HG02973 (cell line): ENCODE results near the gene PXDN.

ENCODE experiments used
- ATAC-seq: cut with Tn5 transposase; IDR thresholded peaks from one replicate; pipeline ENCODE4 v1.9.1; 2021; ENCODE audit warnings: moderate library complexity; ENCODE audit not compliant: unreplicated experiment

The PXDN gene

DNA sequence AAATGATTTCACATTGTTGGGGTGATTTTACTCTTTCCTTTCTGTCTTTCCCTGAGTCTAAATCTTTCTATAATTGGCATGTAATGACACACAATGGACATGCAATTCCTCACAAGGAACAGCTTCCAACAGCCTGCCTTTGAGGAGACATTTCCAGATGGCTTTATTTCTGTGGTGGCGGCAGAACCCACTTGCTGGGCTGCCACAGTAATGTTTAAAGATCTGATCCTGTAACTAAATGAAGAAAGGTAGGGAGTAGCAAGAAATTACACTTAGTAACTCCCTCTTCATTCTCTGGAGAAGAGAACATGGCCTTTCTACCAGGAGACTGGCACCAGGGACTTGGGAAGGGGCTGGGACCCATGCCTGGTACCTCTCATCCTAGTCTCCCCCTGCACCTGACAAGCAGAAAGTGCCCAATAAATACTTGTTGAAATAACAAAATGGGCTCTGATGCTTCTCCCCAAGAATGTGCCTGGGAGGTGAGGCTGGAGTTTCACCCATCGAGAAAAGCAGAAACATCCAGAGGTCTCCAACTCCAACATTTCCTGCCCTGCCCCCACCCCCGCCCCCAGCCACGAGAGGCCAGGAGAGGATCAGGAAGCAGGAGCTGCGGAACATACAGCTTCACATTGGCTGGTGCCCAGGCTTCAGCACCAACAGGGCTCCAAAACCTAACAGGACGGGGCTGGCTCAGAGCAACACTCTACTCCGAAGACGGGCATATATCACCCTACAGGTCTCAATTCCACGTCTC is 92.1 kb downstream of the PXDN start:
- no peak for ATAC-seq

DNA sequence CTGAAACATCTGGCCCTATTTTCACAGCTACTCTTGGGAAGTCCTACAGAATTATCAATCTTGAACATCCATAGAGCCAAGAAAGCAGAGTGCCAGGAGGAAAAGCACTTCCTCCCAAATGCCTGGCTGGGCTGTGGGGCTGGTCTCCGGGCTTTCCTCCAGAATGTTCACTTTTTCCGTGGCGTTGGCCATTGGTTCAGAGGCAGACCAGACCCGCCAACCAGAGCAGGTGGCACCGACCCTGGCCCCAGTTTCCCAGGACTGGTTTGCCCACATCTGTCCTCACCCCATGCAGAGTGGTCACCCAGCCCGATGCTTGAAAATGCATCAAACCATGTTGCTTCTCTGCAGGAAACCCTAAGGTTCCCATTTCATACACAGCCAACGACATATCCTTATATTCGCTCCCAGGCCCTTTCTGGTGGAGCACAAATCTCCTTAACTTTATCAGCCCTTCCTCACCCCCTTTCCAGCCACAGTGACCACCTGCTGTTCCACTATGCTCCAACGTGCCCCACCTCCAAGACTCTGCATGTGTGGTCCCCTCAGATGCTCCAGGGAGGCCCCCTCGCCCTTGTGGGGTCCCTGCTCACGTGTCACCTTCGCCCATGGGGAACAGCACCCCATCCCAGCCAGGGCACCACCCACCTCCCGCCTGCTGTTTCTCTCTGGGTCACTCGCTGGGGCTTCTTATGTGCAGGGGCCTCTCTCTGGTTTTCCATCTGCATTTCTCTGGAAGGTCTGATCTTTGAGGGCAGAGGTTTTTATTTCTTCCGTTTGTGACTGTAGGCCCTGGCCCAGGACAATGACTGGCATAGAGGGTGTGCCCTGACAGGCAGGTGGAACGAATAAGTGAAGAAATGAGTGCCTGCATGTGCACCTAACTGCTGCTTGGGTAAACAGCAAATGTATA is 92.9 kb downstream of the PXDN start:
- ATAC-seq: no peak

DNA sequence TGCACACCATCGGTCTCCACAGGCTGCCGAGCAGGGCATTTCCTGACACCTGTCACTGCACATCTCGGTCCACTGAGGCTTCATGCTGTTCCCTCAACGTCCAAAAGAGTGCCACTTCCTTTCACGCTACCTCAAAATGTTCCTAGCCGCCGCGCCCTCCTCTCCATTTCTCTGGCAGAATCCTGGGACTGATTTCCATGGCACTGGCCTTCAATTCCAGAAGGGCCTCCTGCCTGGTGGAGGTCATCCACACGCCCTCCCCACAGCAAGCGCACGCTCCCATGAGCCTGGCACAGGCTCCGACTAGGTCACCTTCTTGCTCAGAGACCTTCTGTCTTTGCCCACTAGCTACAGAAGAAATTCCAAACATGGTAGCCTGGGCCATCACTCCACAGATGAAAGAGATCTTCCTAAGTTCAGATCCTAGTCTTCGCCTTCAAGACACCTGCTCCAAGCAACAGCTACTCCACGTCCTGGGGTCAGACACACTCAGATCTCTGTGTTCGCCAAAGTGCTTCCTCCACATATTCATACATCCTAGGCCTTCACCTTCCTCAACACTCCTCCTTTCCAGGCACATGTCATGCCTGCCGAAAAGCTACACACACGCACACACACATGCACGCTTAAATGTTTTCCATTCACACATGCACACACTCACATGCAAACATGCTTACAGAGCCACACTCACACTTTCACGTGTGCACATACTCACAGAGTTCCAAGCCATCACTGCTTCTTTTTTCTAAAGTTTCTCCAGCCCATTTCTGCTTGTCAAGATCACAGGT is 94.0 kb downstream of the PXDN start:
- no peak for ATAC-seq

DNA sequence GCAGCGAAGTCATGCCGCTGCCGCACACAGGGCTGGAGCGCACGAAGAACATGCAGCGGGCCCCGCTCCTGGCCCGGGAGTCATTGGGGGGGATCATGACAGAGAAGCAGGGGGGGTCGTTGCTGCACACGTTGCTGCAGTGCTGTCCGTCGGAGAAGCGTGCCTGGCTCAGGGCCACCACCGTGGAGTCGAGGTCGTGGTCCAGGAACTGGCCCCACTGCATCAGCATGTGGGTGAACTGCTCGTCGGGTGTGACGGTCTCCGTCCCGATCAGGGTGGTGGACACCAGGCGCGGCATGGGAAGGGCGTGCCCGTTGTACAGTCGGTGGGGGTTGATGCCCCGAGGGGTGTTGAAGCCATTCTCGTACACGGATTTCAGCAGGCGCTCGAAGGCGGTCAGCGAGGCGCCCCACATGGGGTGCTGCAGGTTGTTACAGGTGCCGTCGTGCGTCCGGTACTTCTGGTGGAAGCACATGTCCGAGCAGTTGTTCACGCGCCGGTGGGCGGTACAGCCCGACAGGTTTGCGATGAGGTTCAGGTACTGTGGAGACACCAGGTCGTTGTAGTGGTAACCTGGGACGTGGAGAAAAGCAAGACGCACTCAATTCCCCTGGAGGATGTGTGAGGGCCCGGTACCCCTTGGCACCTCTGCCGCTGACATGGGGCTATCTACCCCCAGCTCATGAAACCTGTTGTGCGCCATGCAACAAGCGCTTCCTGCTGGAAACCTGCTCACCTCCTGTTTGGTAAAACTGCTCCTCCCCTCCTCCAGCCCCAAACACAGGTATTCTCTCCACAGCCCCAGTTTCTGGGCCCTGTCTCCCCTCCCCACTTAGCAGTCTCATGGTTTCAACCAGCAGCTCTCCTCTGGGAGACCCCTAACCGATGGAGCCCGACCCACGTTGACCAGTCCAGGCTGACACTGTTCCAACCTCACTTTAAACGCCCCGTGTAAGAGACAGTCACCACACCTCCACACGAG is 94.9 kb downstream of the PXDN start:
- ATAC-seq: no peak

DNA sequence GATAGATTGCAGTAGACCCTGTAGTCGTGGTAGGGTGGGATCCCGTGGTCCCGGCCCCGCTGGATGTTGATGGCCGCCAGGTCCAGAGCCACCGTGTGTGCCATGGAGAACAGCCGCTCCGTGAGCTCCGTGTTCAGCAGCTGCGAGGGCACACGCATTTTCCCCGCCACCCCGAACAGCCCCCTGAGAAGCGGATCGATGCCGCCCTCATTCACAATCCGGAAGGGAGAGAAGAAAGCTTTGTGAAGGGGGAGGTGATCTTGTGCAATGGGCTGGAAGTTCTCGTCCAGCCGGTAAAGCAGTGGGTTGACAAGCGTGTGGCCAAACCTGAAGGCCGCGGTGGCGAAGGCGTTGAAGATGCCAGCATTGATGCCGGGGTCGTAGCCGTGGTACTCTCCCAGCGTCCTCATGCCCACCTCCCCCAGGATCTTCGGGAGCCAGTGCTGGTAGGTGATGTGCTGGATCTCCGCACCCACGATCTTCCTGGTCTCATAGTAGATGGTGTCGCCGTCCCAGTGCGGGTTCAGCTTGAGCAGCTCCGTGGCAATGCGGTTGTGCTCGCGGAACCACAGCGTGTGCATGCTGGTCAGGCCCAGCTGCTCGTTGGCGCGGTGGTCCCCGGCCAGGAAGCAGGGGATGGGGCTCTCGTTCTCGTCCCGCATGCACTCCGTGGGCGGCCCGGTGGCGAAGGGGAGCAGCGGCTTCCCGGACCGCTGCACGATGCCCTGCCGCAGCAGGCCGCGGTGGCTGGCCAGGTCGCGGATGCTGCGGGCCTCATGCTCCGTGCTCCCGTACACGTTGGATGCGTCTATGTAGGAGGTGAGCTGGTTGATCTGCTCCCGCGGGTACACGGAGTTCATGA is 95.8 kb downstream of the PXDN start:
- no peak for ATAC-seq

DNA sequence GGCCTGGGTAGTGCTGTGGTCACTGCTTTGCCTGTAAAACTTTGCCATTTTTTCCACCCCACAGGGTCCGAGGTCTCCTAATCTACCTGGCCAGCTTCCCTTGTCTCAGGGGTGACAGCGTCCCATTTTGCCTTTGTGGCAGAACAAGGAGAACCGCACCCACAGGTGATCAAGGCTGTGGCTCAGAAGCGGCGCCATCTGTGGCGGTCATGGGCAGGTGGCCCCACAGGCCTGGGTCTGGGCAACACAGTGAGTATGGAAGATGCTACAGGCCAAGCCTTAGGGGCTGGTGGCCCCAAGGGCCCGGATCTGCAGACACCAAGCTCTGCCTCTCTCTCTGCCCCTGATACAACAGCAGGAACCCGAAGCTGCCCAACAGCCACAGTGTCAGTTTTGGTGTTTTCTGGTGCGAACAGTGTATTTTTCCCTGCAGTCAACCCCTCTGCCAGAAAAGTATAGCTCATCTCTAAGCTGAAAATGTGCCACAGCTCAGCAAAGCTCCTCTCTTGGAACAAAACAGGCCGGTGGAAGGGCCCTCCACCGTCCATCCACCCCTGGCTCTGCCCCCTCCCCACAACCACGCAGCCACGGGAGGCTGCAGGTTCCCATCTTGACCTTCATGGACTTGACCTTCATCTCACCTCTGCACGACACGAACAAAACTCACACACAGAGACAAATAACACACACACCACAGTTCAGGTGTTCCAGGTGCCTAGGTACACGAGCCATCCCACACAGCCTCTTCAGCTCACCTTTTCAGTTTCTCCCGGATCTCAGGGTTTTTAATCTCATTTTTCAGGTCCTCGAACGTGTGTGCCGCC is 96.7 kb downstream of the PXDN start:
- ATAC-seq: no peak

DNA sequence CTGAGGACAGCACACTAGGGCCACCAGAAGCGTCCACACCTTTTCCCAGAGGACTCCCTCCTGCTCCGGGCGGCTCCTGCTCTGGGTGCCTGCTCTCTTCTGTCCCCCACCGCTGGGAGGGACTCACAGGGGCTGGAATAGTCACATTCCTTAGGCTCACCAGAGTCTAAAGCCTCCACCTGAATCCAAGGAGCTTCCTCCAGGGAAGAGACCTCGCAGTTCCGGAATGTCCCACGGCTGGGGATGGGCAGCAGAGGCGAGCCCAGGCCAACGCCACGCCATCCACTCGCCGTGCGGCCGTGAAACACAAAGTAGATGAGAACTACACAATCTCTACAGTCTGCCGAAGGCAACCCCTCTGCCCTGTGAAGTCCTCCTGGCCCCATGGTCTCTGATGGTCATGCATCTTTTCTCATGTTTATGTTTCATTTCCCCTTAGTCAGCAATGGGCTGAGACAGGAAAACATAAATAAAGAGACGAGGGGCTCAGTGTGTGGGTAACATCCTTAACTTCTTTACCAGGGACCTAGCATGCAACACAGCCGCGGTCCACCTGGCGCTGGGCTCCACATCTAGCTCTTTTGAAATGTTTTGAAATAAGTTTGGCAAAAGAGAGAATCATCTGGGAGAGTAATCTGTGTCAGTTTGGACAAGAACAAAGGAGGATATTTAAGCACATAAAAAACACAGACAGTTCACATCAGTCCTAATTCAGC is 98.4 kb downstream of the PXDN start:
- ATAC-seq: no peak

DNA sequence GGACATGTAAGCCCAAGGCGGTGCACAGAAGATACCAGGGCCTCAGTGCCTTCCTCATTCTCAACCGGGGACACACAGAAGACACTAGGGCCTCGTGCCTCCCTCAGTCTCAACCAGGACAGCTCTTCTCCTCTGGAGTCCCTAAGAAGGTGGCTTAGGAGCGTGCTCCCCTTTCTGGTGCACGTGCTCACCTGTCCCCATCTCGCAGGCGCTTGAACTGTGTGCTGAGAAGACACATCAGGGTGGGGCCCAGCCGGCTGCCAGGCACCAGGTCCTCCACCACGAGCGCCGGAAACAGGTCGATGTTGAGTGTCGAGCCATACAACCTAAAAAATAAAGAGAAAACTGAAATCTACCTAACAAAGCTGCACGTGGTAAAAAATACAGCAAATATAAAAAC is 99.9 kb downstream of the PXDN start:
- ATAC-seq: no peak

DNA sequence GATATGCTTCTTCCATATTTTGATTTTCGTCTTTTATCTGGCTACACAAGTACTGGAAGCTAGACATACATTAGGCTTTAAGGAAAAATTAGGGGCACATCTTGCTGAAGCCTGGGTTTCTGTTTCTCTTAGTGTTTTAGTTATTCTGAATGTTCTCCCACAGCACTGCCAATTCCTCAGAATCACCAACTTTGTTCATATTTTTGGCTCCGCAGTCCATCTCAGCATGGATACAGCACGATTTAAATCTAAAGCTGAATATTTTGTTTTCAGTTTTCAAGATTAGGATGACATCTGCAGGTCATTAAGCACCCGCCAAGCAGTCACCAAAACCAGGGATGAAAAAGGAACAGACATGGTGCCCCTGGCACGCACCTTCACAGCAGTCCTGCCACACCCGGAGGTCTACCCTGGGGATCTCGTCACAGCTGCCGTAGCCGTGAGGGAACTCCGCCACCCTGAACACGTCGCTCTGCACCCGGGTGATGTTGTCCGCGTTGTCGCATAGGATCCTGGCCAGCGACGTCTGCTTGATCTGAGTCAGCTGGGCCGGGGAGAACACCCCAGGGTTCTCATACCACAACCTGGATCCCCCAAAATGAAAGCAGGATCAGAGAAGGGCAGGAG is 101.2 kb downstream of the PXDN start:
- ATAC-seq: no peak

DNA sequence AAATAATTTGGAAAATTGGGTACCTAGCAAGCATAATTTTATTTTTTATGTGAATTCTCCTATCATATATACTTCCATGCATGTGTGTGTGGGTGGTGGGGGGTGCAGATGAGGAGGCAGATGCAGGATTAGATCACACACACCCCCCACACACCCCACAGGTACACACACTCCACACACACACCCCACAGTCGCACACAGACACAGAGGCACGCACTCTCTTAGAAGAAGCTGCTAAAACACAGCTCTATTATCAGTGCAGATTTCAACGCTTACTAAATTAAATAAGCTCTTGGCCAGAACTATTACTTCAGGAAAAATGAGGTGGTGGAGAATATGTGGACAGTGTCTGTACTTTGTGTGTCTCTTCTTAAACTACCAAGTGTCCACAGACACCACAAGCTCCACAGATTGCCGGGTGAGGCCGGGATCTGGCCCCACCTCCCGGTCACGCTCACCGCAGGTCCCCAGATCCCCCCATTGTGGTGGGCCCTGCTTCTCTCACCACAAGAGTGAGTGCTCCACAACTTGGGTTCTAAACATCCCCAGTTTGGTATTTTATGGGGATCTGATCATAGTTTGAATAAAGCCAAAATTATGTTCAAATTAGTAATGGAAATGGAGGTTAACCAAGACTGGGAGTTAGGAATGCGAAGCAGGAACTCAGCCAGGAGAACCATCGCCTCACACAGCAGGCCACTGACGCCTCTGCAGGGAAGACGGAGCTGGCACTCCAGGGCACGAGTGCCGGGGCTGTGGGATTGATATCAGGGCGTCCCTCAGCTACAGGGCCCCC is 102.1 kb downstream of the PXDN start:
- no peak for ATAC-seq

DNA sequence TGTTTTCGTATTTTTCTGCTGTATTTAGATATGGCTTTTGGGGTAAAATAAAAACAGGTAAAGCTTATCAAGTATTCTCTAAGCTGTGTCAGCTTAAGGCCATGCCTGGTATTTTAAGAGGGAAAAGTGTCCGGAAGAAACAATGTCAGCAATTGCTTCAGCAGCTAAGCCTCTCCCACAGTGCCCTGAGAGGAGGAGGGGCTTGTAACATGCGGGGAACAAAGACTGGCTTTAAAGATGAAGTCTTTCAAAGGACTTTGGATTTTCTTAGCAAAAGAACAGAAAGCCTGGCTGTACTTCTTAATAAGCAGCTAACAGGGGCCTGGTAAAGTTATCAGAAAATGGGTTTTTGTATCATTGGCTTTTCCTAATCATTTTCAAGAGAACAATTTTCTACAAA is 102.8 kb downstream of the PXDN start:
- no peak for ATAC-seq

DNA sequence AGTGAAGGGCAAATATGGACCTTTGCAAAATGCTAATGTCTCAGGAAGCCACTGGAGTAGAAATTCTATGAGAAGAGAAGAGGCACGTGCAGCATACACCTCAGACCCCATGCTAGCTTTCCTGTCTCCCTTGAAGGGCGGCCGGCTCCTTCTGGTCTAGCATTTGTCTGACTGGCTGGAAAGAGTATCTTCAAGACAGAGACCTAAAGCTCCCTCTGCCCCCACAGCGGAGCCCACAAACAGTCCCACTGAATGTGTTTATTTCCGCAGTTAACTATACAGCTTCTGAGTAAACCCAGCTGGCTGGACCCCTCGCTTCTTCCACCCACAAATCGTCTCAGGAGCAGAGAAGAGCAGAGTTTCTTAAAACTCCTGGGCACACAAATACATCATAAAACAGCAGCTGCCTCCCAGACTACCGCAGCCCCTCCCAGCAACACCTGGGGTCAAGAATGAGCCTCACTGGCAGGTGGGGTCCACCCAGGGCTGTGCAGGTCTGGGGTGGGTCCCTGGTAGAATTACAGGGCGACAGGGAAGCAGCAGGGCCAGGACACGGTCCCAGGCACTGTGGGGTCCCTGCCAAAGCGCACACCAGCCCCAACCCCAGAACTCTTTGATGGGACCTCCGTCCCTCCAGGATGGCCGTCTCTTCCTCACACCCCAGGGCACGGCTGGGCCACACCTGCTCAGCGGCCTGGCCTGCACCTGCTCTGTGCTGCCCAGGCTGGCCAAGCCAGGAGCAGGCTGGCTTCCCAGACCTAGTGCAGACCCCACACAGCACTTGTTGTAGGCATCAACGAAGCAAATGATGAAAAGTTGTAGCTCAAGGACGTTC is 103.8 kb downstream of the PXDN start:
- no peak for ATAC-seq

DNA sequence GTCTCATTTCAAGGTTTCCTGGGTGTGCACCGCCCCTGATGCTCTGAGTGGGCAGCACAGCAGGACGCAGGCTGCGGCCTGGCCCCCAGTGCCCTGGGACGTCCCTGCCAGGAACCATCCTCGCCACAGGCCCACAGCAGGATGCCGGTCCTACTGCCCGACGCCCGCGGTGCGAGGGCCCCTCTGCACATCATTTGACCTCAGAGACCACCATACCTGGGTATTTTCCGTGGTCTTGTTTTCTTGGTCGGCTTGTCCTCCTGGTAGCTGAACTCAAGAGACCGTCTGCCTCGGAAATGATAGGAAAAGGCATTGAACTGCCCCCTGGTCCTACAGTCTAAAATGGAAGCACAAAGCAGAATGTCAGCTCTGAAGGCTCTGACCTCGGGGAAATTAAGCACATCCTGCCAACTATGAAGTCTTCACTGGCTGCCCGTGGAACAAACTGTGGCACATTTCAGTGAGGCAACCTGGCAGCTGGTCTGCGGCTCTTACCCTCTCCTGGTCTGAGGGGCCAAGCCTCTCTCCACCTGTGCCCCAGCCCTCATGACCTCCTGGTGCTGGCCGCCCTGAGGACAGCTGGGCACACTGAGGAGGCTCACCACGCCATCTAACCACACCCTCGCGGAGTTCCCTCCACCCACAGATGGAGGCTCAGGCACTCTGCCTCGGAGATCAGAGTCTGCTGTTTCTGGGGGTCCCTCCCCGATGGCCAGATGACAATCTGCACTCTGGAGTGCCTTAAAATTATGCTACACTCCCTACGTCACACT is 105.0 kb downstream of the PXDN start:
- ATAC-seq: no peak

DNA sequence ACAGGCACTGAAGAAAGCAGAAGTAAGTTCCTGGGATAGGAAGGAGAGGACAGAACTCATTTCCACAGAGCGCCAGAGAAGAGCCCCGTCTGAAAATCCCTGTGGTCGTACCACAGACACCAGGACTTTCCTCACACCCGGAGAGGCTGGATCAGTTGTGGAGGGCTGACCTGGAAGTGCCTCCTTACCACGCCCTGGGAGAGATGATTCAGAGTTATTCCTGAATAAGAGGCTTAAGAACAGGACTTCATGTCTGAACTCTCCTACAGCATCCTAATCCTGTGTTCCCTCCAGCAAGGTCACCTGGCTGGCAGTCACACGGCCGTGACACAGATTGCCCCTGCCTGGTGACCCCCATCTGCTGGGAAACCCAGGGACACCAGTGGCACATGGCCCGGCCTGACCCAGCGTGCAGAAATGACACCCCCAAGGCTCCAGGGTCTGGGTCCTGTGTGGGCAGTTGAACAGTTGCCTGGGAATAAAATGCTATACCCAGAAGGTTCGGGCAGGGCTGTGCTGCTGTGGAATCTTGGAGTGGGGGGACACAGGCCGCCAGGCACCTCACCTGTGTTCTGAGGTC is 105.9 kb downstream of the PXDN start:
- no peak for ATAC-seq
